AG04450 (cell line): ENCODE data around the gene LDB3. TPM values are rescaled to one million over a fixed set of nuclear protein-coding genes. Genes with fewer than 3 reads are reported as not detected.

Source experiments
- CTCF ChIA-PET: fragments of 300-600, 350-600 bp; formaldehyde crosslinking; extraction: SDS; loops from one replicate; lab custom pipeline; 2022; ENCODE audit warnings: antibody characterized with exemption, inconsistent platforms; lab: Charles Lee
- POLR2A ChIA-PET: fragments of 350-600 bp; formaldehyde crosslinking; extraction: SDS; loops from one replicate; lab custom pipeline; 2021; ENCODE audit warnings: antibody characterized with exemption, inconsistent platforms; lab: Yijun Ruan, JAX
- DNase-seq: peaks from one replicate; pipeline ENCODE4 v3.0.0-alpha.2; 2011; ENCODE audit warnings: low read depth, low spot score
- H3K27ac ChIP-seq: one replicate; pipeline ENCODE4 v1.5.1; 2012; ENCODE audit warnings: low read depth, low read length, control low read depth
- H3K27me3 ChIP-seq: one replicate; pipeline ENCODE4 v1.6.0; 2012; ENCODE audit warnings: low read length; ENCODE audit not compliant: control insufficient read depth, insufficient read depth
- H3K4me3 ChIP-seq: 2 replicates; pipeline ENCODE4 v1.5.1; 2011; ENCODE audit warnings: mild to moderate bottlenecking, low read depth, low read length, control low read depth
- H3K9me3 ChIP-seq: 2 replicates; pipeline ENCODE4 v1.5.1; 2012; ENCODE audit warnings: low read length; ENCODE audit not compliant: control insufficient read depth, insufficient read depth
- polyA plus RNA-seq: library from polyadenylated mRNA; depleted of rRNA; stranded (reverse); fragments of >200 nt; gene quantifications from 2 replicates; pipeline ENCODE4 v1.2.3, GENCODE V29; 2011
- TF ChIP-seq, protein P1 (sequence below): IDR thresholded peaks from 2 replicates; pipeline ENCODE4 v1.5.1; 2011; ENCODE audit warnings: low read depth, low read length, control low read depth, inconsistent platforms

Gene LDB3
- polyA plus RNA-seq, 1 experiment: 0.46 TPM

DNA sequence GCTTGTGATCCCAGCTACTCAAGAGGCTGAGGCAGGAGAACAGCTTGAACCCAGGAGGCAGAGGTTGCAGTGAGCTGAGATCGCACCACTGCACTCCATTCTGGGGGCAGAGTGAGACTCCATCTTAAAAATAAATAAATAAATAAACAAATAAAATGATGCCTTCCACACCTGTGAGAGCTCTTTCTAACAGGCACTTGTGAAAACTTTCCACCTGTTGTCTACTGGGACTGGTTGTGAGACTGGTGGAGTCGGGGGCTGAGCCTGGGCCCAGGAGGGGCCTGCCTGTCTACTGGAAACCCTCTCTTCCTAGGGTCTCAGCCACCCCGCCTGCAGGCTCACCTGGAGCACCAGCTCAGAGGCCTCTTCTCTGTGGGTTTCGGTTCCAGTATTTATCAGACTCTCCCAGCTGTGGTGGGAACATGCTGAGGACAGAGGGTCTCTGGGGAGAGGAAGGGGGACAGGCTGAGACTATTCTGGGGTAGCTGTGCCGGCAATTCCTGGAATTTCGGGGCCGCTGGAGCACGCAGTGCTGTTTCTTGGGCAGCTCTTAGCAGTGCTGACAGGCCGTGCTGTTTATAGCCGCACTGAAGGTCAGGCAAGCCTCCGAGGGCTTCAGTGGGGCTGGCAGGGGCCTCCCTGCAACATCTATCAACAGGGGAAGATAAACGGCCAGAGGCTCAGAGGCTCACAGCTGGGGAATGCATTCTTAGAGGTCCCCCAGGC, 3.8 kb downstream of the LDB3 start:
- ChIA-PET CTCF (interaction anchor here (0.6 to 2.7 kb wide), 4 partner anchors 12 to 27 kb away, joined by 3 to 13 read pairs (median 5); no protein-coding TSS in a partner anchor), POLR2A (no interaction called here)
- no peaks in the 10 kb centered on the region; the same call in 1 of the 2 replicates for H3K9me3 ChIP-seq
- H3K27ac ChIP-seq: no peak overlapping the region
- DNase-seq: no peak
- H3K27me3 ChIP-seq: peaks cover 3% of the 10 kb centered on the region
- H3K4me3 ChIP-seq: no peak overlapping the region
- TF ChIP-seq, protein P1, sequence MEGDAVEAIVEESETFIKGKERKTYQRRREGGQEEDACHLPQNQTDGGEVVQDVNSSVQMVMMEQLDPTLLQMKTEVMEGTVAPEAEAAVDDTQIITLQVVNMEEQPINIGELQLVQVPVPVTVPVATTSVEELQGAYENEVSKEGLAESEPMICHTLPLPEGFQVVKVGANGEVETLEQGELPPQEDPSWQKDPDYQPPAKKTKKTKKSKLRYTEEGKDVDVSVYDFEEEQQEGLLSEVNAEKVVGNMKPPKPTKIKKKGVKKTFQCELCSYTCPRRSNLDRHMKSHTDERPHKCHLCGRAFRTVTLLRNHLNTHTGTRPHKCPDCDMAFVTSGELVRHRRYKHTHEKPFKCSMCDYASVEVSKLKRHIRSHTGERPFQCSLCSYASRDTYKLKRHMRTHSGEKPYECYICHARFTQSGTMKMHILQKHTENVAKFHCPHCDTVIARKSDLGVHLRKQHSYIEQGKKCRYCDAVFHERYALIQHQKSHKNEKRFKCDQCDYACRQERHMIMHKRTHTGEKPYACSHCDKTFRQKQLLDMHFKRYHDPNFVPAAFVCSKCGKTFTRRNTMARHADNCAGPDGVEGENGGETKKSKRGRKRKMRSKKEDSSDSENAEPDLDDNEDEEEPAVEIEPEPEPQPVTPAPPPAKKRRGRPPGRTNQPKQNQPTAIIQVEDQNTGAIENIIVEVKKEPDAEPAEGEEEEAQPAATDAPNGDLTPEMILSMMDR: no peak

DNA sequence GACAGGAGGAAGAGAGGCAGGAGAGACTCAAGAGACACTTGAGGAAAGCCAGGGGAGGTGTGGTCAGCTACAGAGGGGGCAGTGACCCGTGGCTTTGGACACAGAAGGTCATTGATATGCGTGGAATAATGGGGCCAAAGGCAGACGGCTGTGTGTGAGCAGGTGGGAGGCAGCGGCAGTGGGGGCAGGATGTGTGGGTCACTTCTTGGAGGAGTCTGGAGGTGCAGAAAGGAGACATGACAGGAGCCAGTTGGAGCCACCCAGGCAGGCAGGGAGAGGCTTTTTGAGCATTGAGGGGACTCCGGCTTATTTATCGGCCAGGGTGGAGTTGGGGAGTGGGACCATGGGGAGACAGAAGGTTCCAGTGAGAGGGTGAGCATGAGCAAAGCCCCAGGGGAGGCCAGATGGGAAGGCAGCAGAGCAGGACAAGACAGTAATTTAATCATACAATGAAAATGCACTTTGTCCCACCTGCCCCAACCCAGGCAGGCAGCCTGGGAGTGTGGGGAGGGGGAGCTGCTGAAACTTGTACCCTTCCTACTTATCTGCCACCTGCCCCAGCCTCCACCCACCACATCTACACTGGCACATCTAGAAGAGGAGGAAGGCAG, 5.0 kb downstream of the LDB3 start:
- Histone ChIP-seq H3K27me3 (peaks cover 3% of the 10 kb centered on the region), H3K27ac (no peak overlapping the region), H3K4me3 (no peak overlapping the region), H3K9me3 (no peaks in the 10 kb centered on the region; the same call in 1 of the 2 replicates)
- DNase-seq: no peak
- TF ChIP-seq, protein P1: no peak
- POLR2A ChIA-PET: no interaction called here
- CTCF ChIA-PET: interaction anchor here (1.5 to 2.7 kb wide), 2 partner anchors 11 to 16 kb away, joined by 4 to 13 read pairs; no protein-coding TSS in a partner anchor

DNA sequence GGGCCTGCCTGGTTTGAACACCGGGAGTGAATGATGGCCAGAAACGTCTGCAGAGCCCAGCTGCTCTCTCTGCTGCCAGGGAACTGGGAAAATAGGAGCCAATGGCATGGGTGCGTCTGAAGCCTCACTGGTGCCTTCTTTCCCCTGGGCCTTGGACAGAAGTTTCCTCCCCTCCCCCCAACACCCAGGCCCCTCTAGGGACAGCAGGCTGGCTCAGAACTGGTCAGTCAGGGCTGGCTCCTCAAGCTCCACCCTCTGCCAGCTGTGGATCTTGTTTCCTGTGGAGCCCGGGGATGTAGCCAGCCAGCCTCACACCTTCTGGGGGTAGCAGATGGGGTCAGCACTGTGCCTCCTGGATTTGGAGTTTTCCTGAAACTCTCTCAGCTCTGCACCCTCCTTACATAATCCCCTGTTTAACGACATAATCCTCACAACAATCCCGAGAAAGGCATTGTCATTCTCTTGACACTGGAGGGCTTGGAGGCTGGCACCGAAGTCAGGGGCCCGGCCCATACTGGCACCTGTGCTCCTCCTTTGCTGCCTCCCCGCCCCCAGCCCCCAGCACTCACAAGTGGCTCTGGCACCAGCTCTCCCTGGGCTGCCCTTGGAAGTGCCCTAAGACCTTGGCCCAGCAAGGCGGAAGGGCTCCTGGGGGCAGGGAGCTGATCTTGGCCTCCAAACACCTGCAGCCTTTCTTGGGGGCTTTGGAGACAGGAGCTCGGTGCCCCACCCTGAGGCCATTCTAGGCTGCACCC, 5.7 kb downstream of the LDB3 start:
- Histone ChIP-seq H3K9me3 (no peaks in the 10 kb centered on the region), H3K27me3 (peaks cover 3% of the 10 kb centered on the region), H3K27ac (no peak overlapping the region), H3K4me3 (no peak overlapping the region)
- no peak for DNase-seq
- TF ChIP-seq, protein P1: no peak
- POLR2A ChIA-PET: no interaction called here
- CTCF ChIA-PET: interaction anchor here (2.7 kb wide), 1 partner anchor 11 kb away, joined by 13 read pairs; no protein-coding TSS in a partner anchor

DNA sequence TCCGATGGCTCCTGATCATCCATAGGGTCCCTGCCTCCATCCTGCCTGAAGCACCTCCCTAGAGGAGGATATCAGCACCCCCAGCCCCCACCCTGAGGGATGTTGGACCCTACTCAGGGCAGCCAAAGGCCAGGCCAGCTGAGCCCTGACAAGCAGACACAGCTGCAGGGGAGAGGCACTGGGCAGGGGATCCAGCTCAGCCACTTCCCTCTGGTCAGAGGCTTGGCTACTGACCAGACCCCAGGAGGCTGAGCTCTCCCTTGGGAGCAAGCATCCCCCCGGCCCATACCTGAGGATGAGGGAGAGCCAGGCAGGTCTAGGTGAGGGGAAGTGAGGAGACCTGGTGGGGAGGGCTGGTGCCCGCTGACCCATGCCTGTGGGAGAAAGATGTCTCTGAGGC, 6.6 kb downstream of the LDB3 start:
- ChIA-PET POLR2A (no interaction called here), CTCF (no interaction called here)
- no peak for DNase-seq
- Histone ChIP-seq H3K4me3 (no peak overlapping the region), H3K9me3 (no peaks in the 10 kb centered on the region), H3K27ac (no peak overlapping the region), H3K27me3 (peaks cover 3% of the 10 kb centered on the region)
- TF ChIP-seq, protein P1: no peak
